K562 (cell line): ENCODE measurements around the gene NYAP1. TPM values are rescaled to one million over a fixed set of nuclear protein-coding genes. Genes with fewer than 3 reads are reported as not detected.

Source experiments
- ARID1B ChIP-seq: fragments of 450-650 bp; IDR thresholded peaks from 2 replicates; pipeline ENCODE4 v1.6.1; 2016; ENCODE audit warnings: antibody characterized with exemption, mild to moderate bottlenecking, inconsistent platforms
- ARNT ChIP-seq, 2 experiments: fragments of 450-650 bp; IDR thresholded peaks; 2 replicates each; pipeline ENCODE4 v1.6.1; 2016; ENCODE audit warnings: mild to moderate bottlenecking in 1 of 2
- CBFA2T3 ChIP-seq: fragments of 450-650 bp; IDR thresholded peaks from 2 replicates; pipeline ENCODE4 v1.6.1; 2017
- CREBBP ChIP-seq: IDR thresholded peaks from one replicate; pipeline ENCODE4 v1.6.1; 2012; ENCODE audit warnings: low read depth, mild to moderate bottlenecking, control low read depth, inconsistent platforms, low read length
- CSDE1 ChIP-seq, 2 experiments: fragments of 450-650 bp; IDR thresholded peaks; 2 replicates each; pipeline ENCODE4 v1.6.1; 2016; ENCODE audit warnings: mild to moderate bottlenecking in 1 of 2
- E2F8 ChIP-seq: fragments of 450-650 bp; IDR thresholded peaks from 2 replicates; pipeline ENCODE4 v1.7.1; 2018; ENCODE audit warnings: mild to moderate bottlenecking, low read depth; ENCODE audit not compliant: partially characterized antibody
- ETS1 ChIP-seq: conservative IDR thresholded peaks from 2 replicates; pipeline ENCODE4 v1.6.1; 2011; ENCODE audit warnings: low read depth, mild to moderate bottlenecking, low read length; ENCODE audit not compliant: control insufficient read depth
- FIP1L1 ChIP-seq: fragments of 200-400 bp; formaldehyde crosslinking; IDR thresholded peaks from 2 replicates; pipeline ENCODE4 v1.6.1; 2018; ENCODE audit warnings: mild to moderate bottlenecking, low read depth, low read length; ENCODE audit not compliant: poor library complexity, severe bottlenecking
- ID3 ChIP-seq, 2 experiments: fragments of 250-450 bp in 1 of 2; fragments of 450-650 bp in 1 of 2; sonication (Bioruptor Pico) in 1 of 2; IDR thresholded peaks; 2 replicates each; pipeline versions ENCODE4 v1.6.1 to v1.8.0; 2016 to 2021; ENCODE audit warnings: mild to moderate bottlenecking in 2 of 2, moderate library complexity in 2 of 2, missing compliant biosample characterization in 1 of 2, missing genetic modification characterization in 1 of 2
- KLF13 ChIP-seq: fragments of 450-650 bp; IDR thresholded peaks from 2 replicates; pipeline ENCODE4 v1.6.1; 2016; ENCODE audit warnings: missing genetic modification characterization, low read depth, mild to moderate bottlenecking, missing compliant biosample characterization, moderate library complexity, borderline replicate concordance
- L3MBTL2 ChIP-seq: fragments of 450-650 bp; IDR thresholded peaks from 2 replicates; pipeline ENCODE4 v1.6.1; 2016; ENCODE audit warnings: mild to moderate bottlenecking, moderate library complexity
- MTA1 ChIP-seq: fragments of 450-650 bp; IDR thresholded peaks from 2 replicates; pipeline ENCODE4 v1.6.1; 2017; ENCODE audit warnings: borderline replicate concordance
- MTA3 ChIP-seq: fragments of 450-650 bp; formaldehyde crosslinking; IDR thresholded peaks from 2 replicates; pipeline ENCODE4 v1.6.1; 2017; ENCODE audit warnings: mild to moderate bottlenecking, borderline replicate concordance
- RBM22 ChIP-seq: fragments of 200-400 bp; formaldehyde crosslinking; IDR thresholded peaks from 2 replicates; pipeline ENCODE4 v1.6.1; 2018; ENCODE audit warnings: low read length, low read depth; ENCODE audit not compliant: poor library complexity, severe bottlenecking
- SIN3B ChIP-seq: fragments of 450-650 bp; IDR thresholded peaks from 2 replicates; pipeline ENCODE4 v1.6.1; 2017; ENCODE audit warnings: low read depth, mild to moderate bottlenecking, moderate library complexity
- SOX6 ChIP-seq: fragments of 450-650 bp; IDR thresholded peaks from 2 replicates; pipeline ENCODE4 v1.6.1; 2014; ENCODE audit warnings: mild to moderate bottlenecking
- TCF15 ChIP-seq: fragments of 250-450 bp; sonication (Bioruptor Pico); IDR thresholded peaks from 2 replicates; pipeline ENCODE4 v1.8.0; 2022; ENCODE audit warnings: moderate library complexity, mild to moderate bottlenecking, inconsistent platforms
- ZBTB43 ChIP-seq: sonication (generic); formaldehyde crosslinking; IDR thresholded peaks from 2 replicates; pipeline ENCODE4 v1.8.0; 2023; ENCODE audit warnings: mild to moderate bottlenecking, missing genetic modification reagents
- ZEB2 ChIP-seq: fragments of 450-650 bp; IDR thresholded peaks from 2 replicates; pipeline ENCODE4 v1.6.1; 2016
- polyA plus RNA-seq, 8 experiments: library from polyadenylated mRNA; depleted of rRNA in 4 of 8; stranded (reverse) in 5 of 8; unstranded in 3 of 8; fragments of >200 nt; fragmentation: Nextera tagmentation in 2 of 8; fragmentation: Illumina TruSeq in 1 of 8; extraction: Ambion mirVana in 2 of 8; extraction: Trizol in 1 of 8; gene quantifications; 2 replicates each; pipeline versions ENCODE4 v1.2.1 to v1.2.3, GENCODE V29; 2011 to 2014; ENCODE audit warnings: inconsistent platforms in 1 of 8, missing spikeins in 1 of 8
- total RNA-seq, 7 experiments: library from RNA; depleted of rRNA in 6 of 7; stranded (reverse); fragments of >200 nt in 6 of 7; fragmentation: Illumina TruSeq in 2 of 7; extraction: Trizol in 2 of 7; gene quantifications; 2 replicates each; pipeline versions ENCODE4 v1.2.1 to v1.2.3, GENCODE V29; 2011 to 2021; ENCODE audit warnings: low replicate concordance in 1 of 7

The NYAP1 gene
- total and polyA plus RNA-seq, 9 of the 15 experiments (the other 6 are each of a cell fraction or from before 2014, with no cell fraction given): 0.11 to 0.88 (median 0.22) TPM; not detected in 2

- TF ChIP-seq TCF15 (no peak), ZBTB43 (CRISPR knock-in tag) (no peak), CSDE1 (IDR thresholded peaks at IDR 0.05) (no peak), ARNT (IDR thresholded peaks at IDR 0.05) (peak; percentile 76 to 93), L3MBTL2 (peak; percentile 23; the same call in 1 of the 2 replicates), CBFA2T3 (peak; percentile 98), ETS1 (no peak), E2F8 (peak; percentile 45), CREBBP (no peak), ARID1B (peak; percentile 98), ID3 (CRISPR knock-in tag; IDR thresholded peaks at IDR 0.05) (no peak), ID3 (tag; IDR thresholded peaks at IDR 0.05) (no peak), KLF13 (0 out of 2 replicates have a peak, but pooled peaks have one; percentile 54), SIN3B (no peak), ZEB2 (peak; percentile 88; the same call in 1 of the 2 replicates), MTA1 (peak; percentile 80), RBM22 (no peak), SOX6 (peak; percentile 99), MTA3 (peak; percentile 48; the same call in 1 of the 2 replicates), FIP1L1 (no peak)
Observed at GRCh38 chr7:100510437-100511239, 26.9 kb downstream of the NYAP1 start (continued).
